ENCODE measurements around the gene PLCD1. TPM values are rescaled to one million over a fixed set of nuclear protein-coding genes. Genes with fewer than 3 reads are reported as not detected.
"Not testable (repeated sequence)": the region's sequence is repeated elsewhere in the genome, so short reads cannot be mapped to it uniquely, and the experiment has no call there.

Gene PLCD1
- total RNA-seq, 1 experiment from 2014 or later = 22.2 TPM

DNA sequence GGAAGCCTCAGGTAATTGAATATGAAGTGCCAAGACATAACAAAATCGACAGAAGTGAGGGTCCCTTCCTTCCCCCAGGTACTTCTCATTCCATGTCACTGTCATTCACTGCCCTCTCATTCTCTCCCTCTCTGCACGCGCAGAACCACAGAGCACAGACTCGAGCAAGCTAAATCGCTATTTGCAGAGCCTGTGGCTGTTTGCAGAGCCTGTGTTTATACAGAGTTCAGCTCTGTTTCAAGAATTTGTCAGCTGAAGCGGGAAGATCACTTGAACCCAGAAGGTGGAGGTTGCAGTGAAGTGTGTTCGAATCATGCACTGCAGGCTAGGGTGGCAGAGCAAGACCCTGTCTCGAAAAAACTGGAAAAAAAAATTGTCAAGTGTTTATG, 36.4 kb downstream of the PLCD1 start:
- Histone ChIP-seq H3K4me3 (ENCODE audit: insufficient read depth, low read depth, low read length) (no peak overlapping the region), H3K27me3 (ENCODE audit: control insufficient read depth, insufficient read depth, low read length) (peaks cover 5% of the 10 kb centered on the region; the same call in 1 of the 2 replicates), H3K36me3 (replicated peaks; ENCODE audit: control insufficient read depth, insufficient read depth, low read length) (no peaks in the 10 kb centered on the region)
- DNase-seq = peak; percentile 10

GRCh38 chr3:37992271-37993066, 37.0 kb downstream of the PLCD1 start:
- DNase-seq = peak; percentile 19
- no peaks in the 10 kb centered on the region for H3K36me3 ChIP-seq (replicated peaks; ENCODE audit: control insufficient read depth, insufficient read depth, low read length)
- no peak overlapping the region for H3K4me3 ChIP-seq (ENCODE audit: insufficient read depth, low read depth, low read length)
- H3K27me3 ChIP-seq (ENCODE audit: control insufficient read depth, insufficient read depth, low read length) = 0 out of 2 replicates have a peak, but pooled peaks cover 4% of the 10 kb centered on the region

DNA sequence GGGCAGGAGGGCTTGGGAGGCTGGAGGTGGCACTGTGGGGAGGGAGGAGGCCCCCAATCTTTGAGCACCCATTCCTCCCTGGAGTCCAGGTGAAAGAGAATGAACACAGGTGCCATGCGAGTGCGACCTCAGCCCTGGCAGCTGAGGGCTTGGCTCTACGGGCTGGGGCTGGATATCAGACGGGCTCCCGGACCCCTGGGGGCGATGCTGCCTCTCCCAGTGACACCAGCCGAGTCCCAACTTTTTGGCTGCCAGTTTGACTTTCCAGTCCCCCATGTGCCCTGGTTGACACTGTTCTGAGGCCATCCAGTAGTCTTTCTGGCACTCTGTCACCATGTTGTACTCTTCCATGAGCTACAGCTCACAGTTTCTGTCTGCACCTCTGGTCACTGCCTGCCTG, 37.6 kb downstream of the PLCD1 start:
- no peaks in the 10 kb centered on the region for H3K36me3 ChIP-seq (replicated peaks; ENCODE audit: control insufficient read depth, insufficient read depth, low read length)
- H3K27me3 ChIP-seq (ENCODE audit: control insufficient read depth, insufficient read depth, low read length) = 0 out of 2 replicates have a peak, but pooled peaks cover 4% of the 10 kb centered on the region
- no peak overlapping the region for H3K4me3 ChIP-seq (ENCODE audit: insufficient read depth, low read depth, low read length)
- peak; percentile 43 for DNase-seq

DNA sequence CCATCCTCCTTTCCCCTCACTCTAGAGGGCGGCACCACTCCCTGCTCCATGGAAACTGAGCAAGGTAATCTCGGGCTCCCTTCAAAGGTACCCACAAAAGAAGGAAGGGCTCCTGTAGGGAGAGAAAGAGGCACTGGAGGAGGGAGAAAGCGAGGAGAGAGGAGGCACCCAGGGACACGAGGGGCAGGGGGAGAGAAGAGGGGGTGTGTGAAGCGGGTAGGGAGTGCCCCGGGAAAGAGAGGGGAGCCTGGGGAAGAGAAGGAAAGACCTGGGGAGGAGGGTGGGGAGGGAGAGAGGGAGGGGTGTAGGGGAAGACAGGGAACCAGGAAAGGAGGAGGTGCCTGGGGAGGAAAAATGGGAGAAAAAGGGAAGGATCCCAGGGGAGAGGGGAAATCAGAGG, 38.3 kb downstream of the PLCD1 start:
- peak overlapping the region; percentile 20; the same call in 1 of the 2 replicates for H3K4me3 ChIP-seq (ENCODE audit: insufficient read depth, low read depth, low read length)
- no peaks in the 10 kb centered on the region for H3K36me3 ChIP-seq (replicated peaks; ENCODE audit: control insufficient read depth, insufficient read depth, low read length)
- H3K27me3 ChIP-seq (ENCODE audit: control insufficient read depth, insufficient read depth, low read length) = 0 out of 2 replicates have a peak, but pooled peaks cover 4% of the 10 kb centered on the region
- no peak for DNase-seq

DNA sequence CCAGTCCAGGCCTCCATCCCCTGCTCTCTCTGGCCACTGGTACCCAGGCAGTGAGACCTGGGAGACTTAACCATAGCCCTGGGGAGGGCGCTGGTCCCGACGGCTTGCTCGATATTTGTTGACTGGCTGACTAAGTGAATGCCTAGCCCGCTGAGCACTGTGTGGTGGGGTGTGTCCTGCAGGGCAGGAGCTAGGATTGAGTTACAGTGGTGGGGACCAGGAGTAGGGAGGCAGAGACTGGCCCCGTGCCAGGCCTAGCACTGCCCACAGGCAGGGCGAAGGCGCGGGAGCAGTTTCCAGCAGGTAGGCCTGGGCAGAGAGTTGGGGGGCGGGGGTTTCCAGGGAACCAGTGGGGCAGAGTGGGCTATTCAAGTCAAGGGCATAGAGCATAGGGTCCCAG, 38.9 kb downstream of the PLCD1 start, which contains the start of gene VILL:
VILL (plus strand) TSS at position 260 of the 400 bp plus-strand sequence. CDS start 2,887 bp downstream, outside the sequence.
- DNase-seq = peak; percentile 60
- H3K27me3 ChIP-seq (ENCODE audit: control insufficient read depth, insufficient read depth, low read length) = 0 out of 2 replicates have a peak, but pooled peaks cover 4% of the 10 kb centered on the region
- H3K36me3 ChIP-seq (replicated peaks; ENCODE audit: control insufficient read depth, insufficient read depth, low read length) = no peaks in the 10 kb centered on the region
- peak within 1 kb of the TSS; percentile 20; the same call in 1 of the 2 replicates for H3K4me3 ChIP-seq (ENCODE audit: insufficient read depth, low read depth, low read length)

DNA sequence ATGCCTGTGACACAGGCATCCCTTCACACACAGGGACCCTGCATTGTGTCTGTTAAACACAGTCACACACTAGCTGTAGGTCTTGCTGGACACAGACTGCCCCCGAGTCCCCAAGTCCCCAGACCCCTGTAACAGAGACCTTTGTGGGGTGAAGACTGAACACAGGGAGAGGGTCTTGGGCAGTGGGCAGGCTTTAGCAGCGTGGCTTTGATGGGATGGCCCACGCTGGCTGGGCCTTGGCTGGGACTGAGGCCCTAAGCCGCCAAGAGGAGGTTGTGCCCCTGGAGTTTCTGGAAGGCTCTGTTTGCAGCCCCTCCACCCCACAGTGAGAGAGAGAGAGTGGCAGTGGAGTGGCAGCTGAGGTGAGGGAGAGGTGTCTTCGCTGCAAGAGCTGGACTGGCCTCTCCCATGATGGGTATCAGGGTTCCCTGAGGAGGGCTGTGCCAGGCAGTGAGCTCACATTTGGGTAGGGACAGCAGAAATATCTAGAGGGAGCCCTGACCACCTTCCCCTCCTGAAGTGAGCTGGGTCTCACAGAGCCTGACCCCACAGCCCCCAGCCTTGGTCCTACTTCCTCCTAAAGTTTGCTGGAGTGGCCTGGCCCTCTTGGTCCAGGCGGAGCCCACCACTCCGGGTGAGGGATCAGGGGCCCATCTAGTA, 39.5 kb downstream of the PLCD1 start:
- 0 out of 2 replicates have a peak, but pooled peaks cover 4% of the 10 kb centered on the region for H3K27me3 ChIP-seq (ENCODE audit: control insufficient read depth, insufficient read depth, low read length)
- H3K36me3 ChIP-seq (replicated peaks; ENCODE audit: control insufficient read depth, insufficient read depth, low read length) = no peaks in the 10 kb centered on the region
- H3K4me3 ChIP-seq (ENCODE audit: insufficient read depth, low read depth, low read length) = no peak overlapping the region
- DNase-seq = no peak

GRCh38 chr3:37988931-37989525, 40.4 kb downstream of the PLCD1 start:
- Histone ChIP-seq H3K27me3 (ENCODE audit: control insufficient read depth, insufficient read depth, low read length) (0 out of 2 replicates have a peak, but pooled peaks cover 4% of the 10 kb centered on the region), H3K4me3 (ENCODE audit: insufficient read depth, low read depth, low read length) (no peak overlapping the region), H3K36me3 (replicated peaks; ENCODE audit: control insufficient read depth, insufficient read depth, low read length) (no peaks in the 10 kb centered on the region)
- no peak for DNase-seq

DNA sequence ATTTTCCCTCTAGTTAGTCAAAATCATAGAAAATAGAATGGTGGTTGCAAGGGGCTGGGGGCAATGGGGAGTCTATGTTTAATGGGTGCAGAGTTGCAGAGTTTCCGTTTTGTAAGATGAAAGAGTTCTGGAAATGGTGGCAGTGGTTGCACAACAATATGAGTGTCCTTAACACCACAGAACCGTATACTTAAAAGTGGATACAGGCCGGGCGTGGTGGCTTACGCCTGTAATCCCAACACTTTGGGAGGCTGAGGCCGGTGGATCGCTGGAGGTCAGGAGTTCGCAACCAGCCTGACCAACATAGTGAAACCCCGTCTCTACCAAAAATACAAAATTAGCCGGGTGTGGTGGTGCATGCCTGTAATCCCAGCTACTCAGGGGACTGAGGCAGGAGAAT, 41.1 kb downstream of the PLCD1 start:
- H3K27me3 ChIP-seq (ENCODE audit: control insufficient read depth, insufficient read depth, low read length); H3K36me3 ChIP-seq (replicated peaks; ENCODE audit: control insufficient read depth, insufficient read depth, low read length); H3K4me3 ChIP-seq (ENCODE audit: insufficient read depth, low read depth, low read length); DNase-seq: not testable (repeated sequence)

DNA sequence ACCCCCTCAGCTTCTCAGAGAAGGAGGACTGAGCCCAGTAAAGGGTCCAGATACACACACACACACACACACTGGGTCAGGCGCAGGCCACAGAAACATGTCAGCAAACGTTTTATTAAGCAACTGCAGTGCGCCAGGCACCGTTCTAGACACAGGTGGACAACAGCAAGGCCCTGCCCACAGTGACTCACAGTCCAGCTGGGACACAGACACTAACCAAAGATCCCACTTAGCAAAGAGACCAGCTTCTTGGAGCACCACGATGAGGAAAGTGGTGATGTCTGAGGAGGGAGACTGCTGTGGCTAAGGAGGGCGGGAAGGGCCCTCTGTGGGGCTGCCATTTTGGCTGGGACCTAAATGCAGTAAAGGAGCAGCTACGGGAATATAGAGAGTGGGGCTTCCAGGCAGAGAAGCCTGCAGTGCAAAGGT, 41.7 kb downstream of the PLCD1 start:
- Histone ChIP-seq H3K27me3 (ENCODE audit: control insufficient read depth, insufficient read depth, low read length) (0 out of 2 replicates have a peak, but pooled peaks cover 1% of the 10 kb centered on the region), H3K36me3 (replicated peaks; ENCODE audit: control insufficient read depth, insufficient read depth, low read length) (no peaks in the 10 kb centered on the region; the same call in 1 of the 2 replicates), H3K4me3 (ENCODE audit: insufficient read depth, low read depth, low read length) (no peak overlapping the region)
- DNase-seq = no peak

- Histone ChIP-seq H3K36me3 (replicated peaks; ENCODE audit: control insufficient read depth, insufficient read depth, low read length) (no peaks in the 10 kb centered on the region; the same call in 1 of the 2 replicates), H3K27me3 (ENCODE audit: control insufficient read depth, insufficient read depth, low read length) (0 out of 2 replicates have a peak, but pooled peaks cover 1% of the 10 kb centered on the region), H3K4me3 (ENCODE audit: insufficient read depth, low read depth, low read length) (no peak overlapping the region)
- DNase-seq = no peak
These were observed 42.1 kb downstream of the PLCD1 start for GRCh38 chr3:37987315-37987697.

GRCh38 chr3:37986479-37987314, 42.7 kb downstream of the PLCD1 start:
- DNase-seq = peak; percentile 60
- no peaks in the 10 kb centered on the region for H3K27me3 ChIP-seq (ENCODE audit: control insufficient read depth, insufficient read depth, low read length)
- H3K36me3 ChIP-seq (replicated peaks; ENCODE audit: control insufficient read depth, insufficient read depth, low read length) = peaks cover 1% of the 10 kb centered on the region; the same call in 1 of the 2 replicates
- H3K4me3 ChIP-seq (ENCODE audit: insufficient read depth, low read depth, low read length) = no peak overlapping the region

DNA sequence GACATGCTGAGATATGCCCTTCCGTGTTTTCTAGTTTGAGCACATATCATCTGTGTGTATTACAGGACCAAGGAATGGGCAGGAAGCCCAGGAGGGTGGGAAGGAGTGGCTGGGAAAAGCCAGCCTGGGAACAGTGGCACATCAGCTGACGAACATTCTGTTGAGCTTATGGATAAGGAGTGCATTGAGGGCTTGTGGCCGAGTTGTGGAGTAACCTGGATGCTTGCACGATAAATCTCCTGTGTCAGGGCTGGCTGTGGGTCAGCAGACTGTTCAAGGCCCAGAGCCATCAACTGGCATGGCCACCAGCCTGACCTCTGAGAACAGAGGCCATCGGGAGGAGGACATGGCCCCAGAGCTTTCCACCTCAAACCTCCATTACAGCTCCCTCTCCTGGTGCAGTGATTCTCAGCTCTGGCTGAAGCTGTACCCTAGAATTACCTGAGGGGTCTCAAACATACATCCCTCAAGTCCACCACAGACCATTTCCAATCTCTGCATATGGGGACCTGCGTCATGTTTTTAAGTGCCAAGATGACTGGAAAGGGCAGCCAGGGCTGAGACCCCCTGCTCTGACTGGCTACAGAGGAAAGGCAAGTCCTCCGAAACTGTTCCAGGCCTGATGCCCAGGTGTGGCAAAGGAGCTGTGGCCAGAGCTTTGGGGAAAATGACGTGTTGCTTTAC, 43.7 kb downstream of the PLCD1 start:
- Histone ChIP-seq H3K27me3 (ENCODE audit: control insufficient read depth, insufficient read depth, low read length) (no peaks in the 10 kb centered on the region), H3K4me3 (ENCODE audit: insufficient read depth, low read depth, low read length) (no peak overlapping the region), H3K36me3 (replicated peaks; ENCODE audit: control insufficient read depth, insufficient read depth, low read length) (peaks cover 1% of the 10 kb centered on the region; the same call in 1 of the 2 replicates)
- peak; percentile 63 for DNase-seq

- Histone ChIP-seq H3K27me3 (ENCODE audit: control insufficient read depth, insufficient read depth, low read length) (no peaks in the 10 kb centered on the region), H3K36me3 (replicated peaks; ENCODE audit: control insufficient read depth, insufficient read depth, low read length) (peaks cover 1% of the 10 kb centered on the region; the same call in 1 of the 2 replicates), H3K4me3 (ENCODE audit: insufficient read depth, low read depth, low read length) (no peak overlapping the region)
- no peak for DNase-seq
These were observed 44.8 kb downstream of the PLCD1 start for GRCh38 chr3:37984596-37984995.

Data from H7 (cell line).